HG03521 (cell line): ENCODE measurements around the gene EMSY.
"Not testable (repeated sequence)": the region's sequence is repeated elsewhere in the genome, so short reads cannot be mapped to it uniquely, and the experiment has no call there.

Experiments
- ATAC-seq: cut with Tn5 transposase; IDR thresholded peaks from one replicate; pipeline ENCODE4 v1.9.1; 2021; ENCODE audit warnings: mild to moderate bottlenecking, moderate library complexity; ENCODE audit not compliant: unreplicated experiment

Gene EMSY

GRCh38 chr11:76444384-76445120 lies at the start of gene EMSY:
EMSY (plus strand) TSS chr11:76445018; CDS start chr11:76446939, 1,921 bp downstream.
- peak; percentile 92 for ATAC-seq

DNA sequence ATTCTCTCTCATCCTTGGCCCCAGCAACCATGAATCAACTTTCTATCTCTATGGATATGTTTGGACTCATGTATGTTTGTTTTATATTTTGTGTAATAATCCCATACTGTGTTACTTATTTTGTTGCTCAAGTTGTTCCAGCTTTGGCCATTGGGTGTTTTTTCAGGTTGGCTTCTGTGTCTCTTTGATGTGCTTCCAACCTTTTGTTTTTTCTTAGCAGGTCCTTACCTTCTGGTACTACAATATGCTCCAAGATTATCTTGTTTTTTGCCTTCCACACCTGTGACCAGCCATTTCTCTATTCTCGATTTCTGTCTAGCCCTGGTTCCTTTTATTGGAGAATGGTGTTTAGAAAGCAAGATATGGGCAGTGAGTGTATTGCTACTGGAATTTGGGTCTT lies 49.5 kb upstream of the EMSY start:
- no peak for ATAC-seq

DNA sequence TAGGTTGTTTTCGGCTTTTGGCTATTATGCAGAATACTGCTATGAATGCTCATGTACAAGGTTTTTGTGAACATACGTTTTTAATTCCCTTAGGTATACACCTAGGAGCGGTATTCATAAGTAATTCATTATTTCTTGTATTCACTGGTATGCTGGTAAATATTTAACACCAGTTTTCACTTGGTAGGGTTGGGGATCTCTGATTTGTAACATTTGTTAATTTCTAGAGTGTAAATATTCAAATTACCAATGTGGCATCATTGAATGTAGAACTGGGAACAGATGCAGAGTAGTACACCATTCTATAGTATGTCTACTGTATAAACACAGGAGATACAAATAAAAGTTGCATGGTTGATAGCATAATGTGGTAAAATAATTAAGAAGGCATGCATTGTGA lies 47.4 kb upstream of the EMSY start:
- no peak for ATAC-seq

DNA sequence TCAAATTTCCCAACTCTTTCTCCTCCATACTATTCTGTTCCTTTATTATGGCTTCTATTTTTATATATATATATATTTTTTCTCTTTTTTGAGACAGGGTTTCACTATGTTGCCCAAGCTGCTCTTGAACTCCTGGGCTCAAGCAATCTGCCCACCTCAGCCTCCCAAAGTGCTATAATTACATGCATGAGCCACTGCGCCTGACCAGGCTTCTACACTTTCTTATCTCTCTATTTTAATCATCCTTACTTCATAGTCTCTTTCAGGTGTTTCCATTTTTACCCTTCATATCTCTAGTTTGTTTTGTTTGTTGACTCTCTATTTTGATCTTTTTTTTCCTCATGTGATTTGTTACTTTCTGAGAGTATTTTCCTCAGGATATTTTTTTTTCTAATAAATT lies 43.9 kb upstream of the EMSY start:
- no peak for ATAC-seq

DNA sequence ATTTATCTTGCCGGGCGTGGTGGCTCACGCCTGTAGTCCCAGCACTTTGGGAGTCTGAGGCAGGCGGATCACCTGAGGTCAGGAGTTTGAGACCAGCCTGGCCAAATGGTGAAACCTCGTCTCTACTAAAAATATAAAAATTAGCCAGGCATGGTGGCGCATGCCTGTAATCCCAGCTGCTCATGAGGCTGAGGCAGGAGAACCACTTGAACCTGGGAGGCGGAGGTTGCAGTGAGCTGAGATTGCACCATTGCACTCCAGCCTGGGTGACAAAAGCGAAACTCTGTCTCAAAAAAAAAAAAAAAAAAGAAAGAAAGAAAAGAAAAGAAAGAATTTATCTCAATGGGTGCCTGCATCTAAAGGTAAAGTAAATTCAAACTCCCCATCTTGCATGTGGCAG lies 43.3 kb upstream of the EMSY start:
- ATAC-seq, result not testable (repeated sequence)

DNA sequence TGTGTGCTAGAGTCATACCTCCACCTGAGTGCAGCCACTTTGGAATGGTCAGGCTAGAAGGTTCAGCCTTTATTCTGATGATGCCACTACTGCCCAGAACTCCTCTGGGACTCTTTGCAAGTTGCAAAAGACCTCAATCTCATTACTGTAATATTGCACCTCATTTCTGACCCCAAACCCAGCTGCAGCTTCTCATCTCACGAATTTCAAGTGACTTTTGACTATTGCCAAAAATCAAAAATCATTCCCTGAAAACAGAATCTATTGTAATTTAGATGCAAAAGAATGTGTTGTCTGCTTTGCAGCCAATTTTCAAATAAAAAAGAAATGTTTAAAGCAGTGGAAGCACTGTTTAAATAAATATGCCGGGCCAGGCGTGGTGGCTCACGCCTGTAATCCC lies 38.5 kb upstream of the EMSY start:
- ATAC-seq, result no peak

GRCh38 chr11:76408171-76408965 lies 36.5 kb upstream of the EMSY start:
- ATAC-seq, result no peak

GRCh38 chr11:76410851-76411357 lies 33.9 kb upstream of the EMSY start:
- ATAC-seq, result no peak

DNA sequence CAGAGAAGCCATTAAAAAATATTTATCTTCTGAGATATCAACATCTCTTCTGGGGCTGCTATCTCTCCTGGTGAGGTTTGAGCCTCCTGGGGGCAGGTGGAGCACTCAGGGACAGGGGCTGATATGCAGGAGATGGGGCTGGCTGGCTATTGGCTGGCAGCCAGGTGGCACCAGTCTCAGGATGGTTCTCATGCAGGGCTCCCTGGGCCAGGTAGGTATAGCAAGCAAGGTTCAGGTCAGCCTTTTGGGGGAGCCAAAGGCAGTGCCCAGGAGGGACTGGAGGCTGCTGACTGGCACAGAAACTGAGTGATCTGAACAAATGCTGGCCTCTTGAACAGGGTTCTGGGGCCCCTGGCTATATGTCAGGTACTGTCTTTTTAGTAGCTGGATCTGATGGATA lies 29.7 kb upstream of the EMSY start:
- no peak for ATAC-seq

DNA sequence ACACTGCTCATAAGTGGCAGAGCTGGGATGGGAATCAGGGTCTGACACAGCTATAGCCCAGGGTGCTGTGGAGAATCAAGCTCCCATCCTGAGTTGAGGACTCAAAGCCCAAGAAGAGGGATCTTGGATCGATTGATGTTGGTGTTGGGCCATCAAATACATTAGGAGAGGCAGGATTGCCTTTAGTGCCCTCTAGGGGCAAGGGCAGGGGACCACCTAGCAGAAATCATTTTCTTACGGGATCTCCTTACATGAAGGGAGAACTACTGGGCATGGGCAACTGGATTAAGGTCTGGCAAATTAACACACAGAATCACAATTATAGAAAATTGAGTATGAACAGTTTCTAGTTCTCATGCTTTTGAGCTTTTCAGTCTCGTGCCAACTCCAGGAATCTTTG lies 24.9 kb upstream of the EMSY start:
- no peak for ATAC-seq

- peak; percentile 64 for ATAC-seq
Measured at GRCh38 chr11:76424379-76424778, 20.4 kb upstream of the EMSY start.

- ATAC-seq, result no peak
Measured at GRCh38 chr11:76424891-76425290, 19.9 kb upstream of the EMSY start.

DNA sequence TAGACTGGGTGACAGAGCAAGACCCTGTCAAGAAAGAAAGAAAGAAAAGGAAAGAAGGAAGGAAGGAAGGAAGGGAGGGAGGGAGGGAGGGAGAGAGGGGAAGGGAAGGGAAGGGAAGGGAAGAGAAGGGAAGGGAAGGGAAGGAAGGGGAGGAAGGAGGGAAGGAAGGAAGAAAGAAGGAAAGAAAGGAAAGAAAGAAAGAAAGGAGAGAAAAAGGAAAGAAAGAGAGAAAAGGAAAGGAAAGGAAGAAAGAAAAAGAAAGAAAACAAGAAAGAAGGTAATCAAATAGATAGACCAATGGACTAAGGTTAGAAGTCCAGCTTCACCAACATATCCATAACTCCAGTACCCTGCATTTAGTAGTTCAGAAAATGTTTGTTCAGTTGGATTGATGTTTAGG lies 18.2 kb upstream of the EMSY start:
- ATAC-seq, result no peak

DNA sequence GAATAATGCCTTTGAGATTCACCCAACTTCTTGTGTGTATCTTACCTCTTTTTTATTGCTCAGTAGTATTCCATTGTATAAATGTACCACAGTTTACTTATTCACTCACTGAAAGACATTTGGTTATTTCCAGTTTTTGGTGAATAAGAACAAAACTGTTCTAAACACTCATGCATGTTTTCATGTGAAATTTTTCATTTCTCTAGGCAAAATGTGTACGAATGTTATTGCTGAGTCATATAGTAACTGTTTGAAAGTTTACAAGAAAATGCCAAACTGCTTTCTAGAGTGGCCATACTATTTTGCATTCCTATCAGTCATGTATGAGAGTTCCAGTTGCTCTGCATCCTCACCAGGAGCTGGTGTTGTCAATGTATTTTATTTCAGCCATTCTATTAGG lies 8.8 kb upstream of the EMSY start:
- ATAC-seq, result no peak

DNA sequence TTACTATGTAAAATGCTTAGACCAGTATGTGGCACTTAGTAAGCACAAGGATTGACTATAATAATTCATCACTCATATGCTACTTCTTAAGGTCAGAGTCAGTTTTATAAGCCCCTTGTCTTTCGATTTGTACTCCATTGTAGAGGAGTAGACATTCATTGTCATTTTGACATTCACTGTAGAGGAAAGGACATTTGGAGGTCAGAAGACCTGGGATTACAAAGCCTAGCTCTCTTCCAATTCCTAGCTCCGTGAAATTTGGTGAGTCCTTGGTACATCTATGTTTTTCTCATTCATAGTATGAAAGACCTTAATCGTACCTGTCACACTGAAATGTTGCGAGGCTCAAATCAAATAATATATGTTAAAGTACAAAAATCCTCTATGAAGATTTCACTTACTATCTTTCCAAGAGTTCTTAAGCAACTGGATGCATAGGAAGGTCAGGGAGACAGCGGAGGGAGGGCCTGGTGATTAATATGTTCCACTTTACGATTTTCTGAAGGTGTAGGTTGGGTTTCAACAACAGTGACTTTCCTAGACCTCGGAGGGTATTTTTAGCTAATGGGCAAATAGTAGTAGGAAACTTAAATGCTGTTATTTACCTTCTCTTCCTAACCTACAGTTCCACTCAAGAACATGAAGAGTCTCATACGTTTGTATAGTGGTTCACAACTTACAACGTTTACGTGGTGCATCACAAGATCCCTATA lies 1.4 kb upstream of the EMSY start:
- ATAC-seq, result no peak

DNA sequence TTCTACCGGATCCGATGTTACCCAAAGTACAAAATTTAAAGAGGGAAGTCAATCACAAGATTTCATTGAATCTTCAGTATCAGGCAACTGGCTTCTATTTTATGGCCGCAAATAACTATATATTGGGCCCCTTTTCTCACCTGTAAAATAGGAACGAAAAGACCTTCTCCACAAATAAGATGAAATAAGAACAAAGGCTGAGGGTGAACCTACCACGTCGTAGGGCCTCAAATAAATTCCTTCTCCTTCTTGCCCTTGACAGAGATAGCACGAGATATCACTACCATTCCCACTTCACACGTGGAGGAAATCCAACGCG lies 794 bp upstream of the EMSY start:
- ATAC-seq, result no peak

DNA sequence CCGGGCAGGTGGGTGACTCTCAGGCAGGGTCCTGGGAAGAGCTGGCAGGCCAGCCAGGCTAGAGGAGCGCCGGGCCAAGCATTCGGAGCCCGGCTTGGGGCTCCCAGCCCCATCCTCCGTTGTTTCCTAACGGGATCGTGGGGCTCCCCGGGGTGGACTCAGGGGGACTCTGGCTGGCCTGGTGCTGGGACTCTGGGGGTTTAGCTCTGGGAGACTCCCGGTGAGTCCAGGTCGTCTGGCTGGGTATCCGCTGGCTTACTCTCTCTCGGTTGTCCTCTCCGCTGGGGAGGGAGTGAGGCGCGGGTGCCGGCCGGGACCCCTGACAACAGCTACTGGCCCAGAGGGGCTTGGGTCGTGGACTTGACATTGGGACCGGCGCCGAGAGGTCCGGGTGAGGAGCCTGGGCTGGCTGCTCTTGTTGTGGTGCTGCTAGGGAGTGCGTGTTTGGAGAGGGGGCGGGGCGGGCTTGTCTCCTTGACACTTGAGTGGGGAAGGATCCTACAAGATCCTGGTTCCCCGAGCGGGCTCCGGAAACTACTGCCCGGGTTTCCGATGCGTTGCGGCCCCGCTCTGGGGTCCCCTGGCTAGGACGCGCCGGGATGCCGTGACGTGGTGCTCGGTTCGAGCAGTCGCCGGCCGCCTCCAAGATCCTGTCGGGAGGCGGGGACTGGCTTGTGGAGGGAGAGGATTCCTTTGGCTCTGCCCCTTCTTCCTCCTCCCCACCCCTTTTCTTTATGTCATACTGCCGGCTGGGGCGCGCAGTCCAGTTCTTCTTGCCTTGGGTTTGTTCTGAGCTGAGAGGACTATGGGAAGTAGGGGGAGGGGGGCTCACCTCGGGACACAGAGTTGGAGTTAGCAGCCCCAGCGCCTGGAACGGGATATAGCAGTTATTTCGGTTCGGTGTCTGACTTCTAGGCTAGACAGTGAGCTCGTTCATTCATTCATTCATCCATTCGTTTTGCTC lies 585 bp downstream of the EMSY start:
- peak; percentile 16 for ATAC-seq

- no peak for ATAC-seq
Measured at GRCh38 chr11:76448506-76448905, 3.7 kb downstream of the EMSY start.

GRCh38 chr11:76453248-76453647 lies 8.4 kb downstream of the EMSY start:
- no peak for ATAC-seq

- no peak for ATAC-seq
Measured at GRCh38 chr11:76455331-76455730, 10.5 kb downstream of the EMSY start.

DNA sequence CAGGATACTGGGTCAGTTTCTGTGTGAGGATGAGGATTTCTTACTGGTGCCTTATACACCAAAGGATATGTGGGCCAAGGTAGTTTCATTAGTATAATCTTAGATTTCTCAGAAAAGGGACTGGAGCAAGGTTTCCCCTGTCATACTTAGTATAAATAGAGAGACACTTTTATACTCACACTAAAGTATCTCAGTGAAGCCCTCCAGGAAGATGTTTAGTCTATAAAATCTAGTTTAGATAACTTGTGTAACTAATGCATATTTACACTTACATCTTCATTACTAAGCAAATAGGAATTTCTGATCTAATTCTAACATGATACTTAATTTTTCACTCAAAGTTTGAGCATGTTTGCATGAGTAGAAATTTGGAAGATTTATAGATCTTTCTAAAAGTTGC lies 11.1 kb downstream of the EMSY start:
- no peak for ATAC-seq
